Suprapubic skin (tissue), 4 donors: ENCODE results near the gene SWT1. TPM values are rescaled to one million over a fixed set of nuclear protein-coding genes. Genes with fewer than 3 reads are reported as not detected.

Experiments
- DNase-seq, 2 donors: peaks; one replicate each; pipeline ENCODE4 v3.0.0-alpha.2; 2019; ENCODE audit warnings: low spot score in 2 of 2
- H3K27ac ChIP-seq: fragments of 200-600 bp; sonication (generic); one replicate; pipeline ENCODE4 v1.5.1; 2019
- H3K27me3 ChIP-seq: fragments of 200-600 bp; sonication (generic); one replicate; pipeline ENCODE4 v1.5.1; 2019
- H3K36me3 ChIP-seq: fragments of 200-600 bp; sonication (generic); one replicate; pipeline ENCODE4 v1.5.1; 2019
- H3K4me1 ChIP-seq: fragments of 200-600 bp; sonication (generic); one replicate; pipeline ENCODE4 v1.5.1; 2019
- H3K4me3 ChIP-seq: fragments of 200-600 bp; sonication (generic); one replicate; pipeline ENCODE4 v1.5.1; 2019; ENCODE audit warnings: mild to moderate bottlenecking
- H3K9me3 ChIP-seq: fragments of 200-600 bp; sonication (generic); one replicate; pipeline ENCODE4 v1.5.1; 2019
- EP300 ChIP-seq: sonication (generic); formaldehyde crosslinking; IDR thresholded peaks from one replicate; pipeline ENCODE4 v1.6.1; 2017; ENCODE audit warnings: antibody characterized with exemption
- POLR2A ChIP-seq, 2 donors: fragments of 450-650 bp; IDR thresholded peaks; one replicate each; pipeline ENCODE4 v1.6.1; 2017; ENCODE audit warnings: antibody characterized with exemption in 2 of 2, mild to moderate bottlenecking in 2 of 2, moderate library complexity in 2 of 2
- POLR2AphosphoS5 ChIP-seq, 3 donors: sonication (generic); formaldehyde crosslinking; IDR thresholded peaks; one replicate each; pipeline ENCODE4 v1.6.1; 2017; ENCODE audit warnings: antibody characterized with exemption in 3 of 3
- WGBS: methylation state at CpG from one replicate; pipeline ENCODE4 v1.1.5; 2018; 5-methylcytosine and 5-hydroxymethylcytosine counted together
- total RNA-seq, 4 donors: library from RNA; depleted of rRNA; stranded (reverse); fragments of >200 nt; gene quantifications; one replicate each; pipeline ENCODE4 v1.1.0, GENCODE V29; 2016
- TF ChIP-seq, protein P1 (sequence below), 2 donors: fragments of 200-600 bp in 1 of 2; fragments of 450-650 bp in 1 of 2; sonication (generic) in 1 of 2; IDR thresholded peaks; one replicate each; pipeline ENCODE4 v1.5.1; 2016 to 2019; ENCODE audit warnings: antibody characterized with exemption in 2 of 2, mild to moderate bottlenecking in 1 of 2, moderate library complexity in 1 of 2

Gene SWT1
- total RNA-seq, 4 donors from 2014 or later, result 3.4 to 11.2 (median 5.8) TPM

GRCh38 chr1:185288435-185288834, 131.5 kb downstream of the SWT1 start:
- no peaks in the 10 kb centered on the region for H3K27me3 ChIP-seq
- 87% methylated on average over 3 of the region's 3 CpGs for WGBS
- no peak for DNase-seq
- H3K27ac ChIP-seq, result no peak overlapping the region
- H3K36me3 ChIP-seq, result no peaks in the 10 kb centered on the region
- no peaks in the 10 kb centered on the region for H3K9me3 ChIP-seq
- H3K4me1 ChIP-seq, result peaks cover 5% of the 10 kb centered on the region
- H3K4me3 ChIP-seq, result no peak overlapping the region
- TF ChIP-seq POLR2AphosphoS5 (IDR thresholded peaks at IDR 0.05) (no peak), EP300 (no peak), POLR2A (IDR thresholded peaks at IDR 0.05) (no peak)
- TF ChIP-seq, protein P1, sequence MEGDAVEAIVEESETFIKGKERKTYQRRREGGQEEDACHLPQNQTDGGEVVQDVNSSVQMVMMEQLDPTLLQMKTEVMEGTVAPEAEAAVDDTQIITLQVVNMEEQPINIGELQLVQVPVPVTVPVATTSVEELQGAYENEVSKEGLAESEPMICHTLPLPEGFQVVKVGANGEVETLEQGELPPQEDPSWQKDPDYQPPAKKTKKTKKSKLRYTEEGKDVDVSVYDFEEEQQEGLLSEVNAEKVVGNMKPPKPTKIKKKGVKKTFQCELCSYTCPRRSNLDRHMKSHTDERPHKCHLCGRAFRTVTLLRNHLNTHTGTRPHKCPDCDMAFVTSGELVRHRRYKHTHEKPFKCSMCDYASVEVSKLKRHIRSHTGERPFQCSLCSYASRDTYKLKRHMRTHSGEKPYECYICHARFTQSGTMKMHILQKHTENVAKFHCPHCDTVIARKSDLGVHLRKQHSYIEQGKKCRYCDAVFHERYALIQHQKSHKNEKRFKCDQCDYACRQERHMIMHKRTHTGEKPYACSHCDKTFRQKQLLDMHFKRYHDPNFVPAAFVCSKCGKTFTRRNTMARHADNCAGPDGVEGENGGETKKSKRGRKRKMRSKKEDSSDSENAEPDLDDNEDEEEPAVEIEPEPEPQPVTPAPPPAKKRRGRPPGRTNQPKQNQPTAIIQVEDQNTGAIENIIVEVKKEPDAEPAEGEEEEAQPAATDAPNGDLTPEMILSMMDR (IDR thresholded peaks at IDR 0.05), result no peak

GRCh38 chr1:185289880-185290279, 132.9 kb downstream of the SWT1 start:
- H3K27me3 ChIP-seq, result no peaks in the 10 kb centered on the region
- H3K27ac ChIP-seq, result no peak overlapping the region
- no peak for DNase-seq
- no peak overlapping the region for H3K4me3 ChIP-seq
- no peaks in the 10 kb centered on the region for H3K9me3 ChIP-seq
- no peak for TF ChIP-seq POLR2AphosphoS5 (IDR thresholded peaks at IDR 0.05)
- TF ChIP-seq EP300, result no peak
- no peak for TF ChIP-seq POLR2A (IDR thresholded peaks at IDR 0.05)
- TF ChIP-seq, protein P1 (IDR thresholded peaks at IDR 0.05), result no peak
- peaks cover 7% of the 10 kb centered on the region for H3K36me3 ChIP-seq
- H3K4me1 ChIP-seq, result peaks cover 5% of the 10 kb centered on the region

GRCh38 chr1:185291159-185291558, 134.2 kb downstream of the SWT1 start:
- H3K27ac ChIP-seq, result no peak overlapping the region
- H3K9me3 ChIP-seq, result no peaks in the 10 kb centered on the region
- H3K36me3 ChIP-seq, result peaks cover 15% of the 10 kb centered on the region
- peaks cover 5% of the 10 kb centered on the region for H3K4me1 ChIP-seq
- no peak overlapping the region for H3K4me3 ChIP-seq
- H3K27me3 ChIP-seq, result no peaks in the 10 kb centered on the region
- no peak for DNase-seq
- WGBS, result 92% methylated on average over 1 of the region's 1 CpG
- TF ChIP-seq POLR2AphosphoS5 (IDR thresholded peaks at IDR 0.05) (no peak), POLR2A (IDR thresholded peaks at IDR 0.05) (no peak), EP300 (no peak)
- TF ChIP-seq, protein P1 (IDR thresholded peaks at IDR 0.05), result no peak

- peaks cover 19% of the 10 kb centered on the region for H3K36me3 ChIP-seq
- peaks cover 5% of the 10 kb centered on the region for H3K4me1 ChIP-seq
- TF ChIP-seq POLR2A (IDR thresholded peaks at IDR 0.05), result no peak
- TF ChIP-seq POLR2AphosphoS5 (IDR thresholded peaks at IDR 0.05), result no peak
- no peak for TF ChIP-seq EP300
- TF ChIP-seq, protein P1 (IDR thresholded peaks at IDR 0.05), result no peak
- H3K9me3 ChIP-seq, result no peaks in the 10 kb centered on the region
- no peak overlapping the region for H3K27ac ChIP-seq
- DNase-seq, result no peak
- no peak overlapping the region for H3K4me3 ChIP-seq
- H3K27me3 ChIP-seq, result no peaks in the 10 kb centered on the region
- WGBS, result 67% methylated on average over 1 of the region's 1 CpG
Measured at GRCh38 chr1:185291652-185292051, 134.7 kb downstream of the SWT1 start.

- TF ChIP-seq, protein P1 (IDR thresholded peaks at IDR 0.05), result no peak
- TF ChIP-seq POLR2AphosphoS5 (IDR thresholded peaks at IDR 0.05) (no peak), EP300 (no peak), POLR2A (IDR thresholded peaks at IDR 0.05) (no peak)
- Histone ChIP-seq H3K36me3 (peaks cover 25% of the 10 kb centered on the region), H3K4me1 (peaks cover 5% of the 10 kb centered on the region), H3K4me3 (no peak overlapping the region), H3K27ac (no peak overlapping the region), H3K27me3 (no peaks in the 10 kb centered on the region), H3K9me3 (no peaks in the 10 kb centered on the region)
- no peak for DNase-seq
- 56% methylated on average over 5 of the region's 5 CpGs for WGBS
Measured at GRCh38 chr1:185292237-185292636, 135.3 kb downstream of the SWT1 start.
